Endodermal cell (in vitro differentiated cells): ENCODE results near the gene PTN. TPM values are rescaled to one million over a fixed set of nuclear protein-coding genes. Genes with fewer than 3 reads are reported as not detected.

ENCODE experiments used
- DNase-seq: peaks from one replicate; pipeline ENCODE4 v3.0.0-alpha.2; 2017
- H3K27ac ChIP-seq: 2 replicates; pipeline ENCODE4 v1.5.1; 2013; ENCODE audit warnings: mild to moderate bottlenecking, low read depth, low read length, moderate library complexity
- H3K27me3 ChIP-seq: 2 replicates; pipeline ENCODE4 v1.6.1; 2013; ENCODE audit warnings: mild to moderate bottlenecking, low read length, moderate library complexity; ENCODE audit not compliant: insufficient read depth, control insufficient read depth, poor library complexity, severe bottlenecking
- H3K36me3 ChIP-seq: 2 replicates; pipeline ENCODE4 v1.7.0; 2013; ENCODE audit warnings: mild to moderate bottlenecking, low read length, moderate library complexity; ENCODE audit not compliant: control insufficient read depth, insufficient read depth
- H3K4me1 ChIP-seq: one replicate; pipeline ENCODE4 v1.7.0; 2013; ENCODE audit warnings: low read length; ENCODE audit not compliant: control insufficient read depth, insufficient read depth
- H3K4me3 ChIP-seq: 2 replicates; pipeline ENCODE4 v1.5.1; 2013; ENCODE audit warnings: mild to moderate bottlenecking, low read length, moderate library complexity
- H3K9ac ChIP-seq: 2 replicates; pipeline ENCODE4 v1.6.1; 2013; ENCODE audit warnings: mild to moderate bottlenecking, low read length, moderate library complexity; ENCODE audit not compliant: poor library complexity, severe bottlenecking; ENCODE audit errors: extremely low read depth
- H3K9me3 ChIP-seq: 2 replicates; pipeline ENCODE4 v1.6.1; 2013; ENCODE audit warnings: mild to moderate bottlenecking, low read length, moderate library complexity; ENCODE audit not compliant: control insufficient read depth
- H3K27ac Mint-ChIP-seq: 2 replicates; pipeline ENCODE4 v1.8.0; 2020; ENCODE audit warnings: mixed read lengths
- H3K27me3 Mint-ChIP-seq: 2 replicates; pipeline ENCODE4 v1.8.0; 2021; ENCODE audit warnings: mild to moderate bottlenecking, mixed read lengths; ENCODE audit not compliant: insufficient read depth
- H3K36me3 Mint-ChIP-seq: 2 replicates; pipeline ENCODE4 v1.8.0; 2020; ENCODE audit warnings: low read depth, mixed read lengths
- H3K4me1 Mint-ChIP-seq: 2 replicates; pipeline ENCODE4 v1.8.0; 2020; ENCODE audit warnings: mixed read lengths
- H3K4me3 Mint-ChIP-seq: 2 replicates; pipeline ENCODE4 v1.8.0; 2020; ENCODE audit warnings: mild to moderate bottlenecking, moderate library complexity, mixed read lengths
- H3K9me3 Mint-ChIP-seq: 2 replicates; pipeline ENCODE4 v1.8.0; 2020; ENCODE audit warnings: mild to moderate bottlenecking, mixed read lengths
- CTCF ChIP-seq: fragments of 200-600 bp; sonication (generic); conservative IDR thresholded peaks from 2 replicates; pipeline ENCODE4 v1.5.0; 2021; ENCODE audit warnings: antibody characterized with exemption, mild to moderate bottlenecking
- WGBS, 2 experiments: methylation state at CpG; one replicate each; pipeline versions ENCODE4 v1.1.5 to v1.1.7; 2013; ENCODE audit warnings: missing lambda C conversion rate in 2 of 2, mixed read lengths in 1 of 2; ENCODE audit not compliant: insufficient coverage in 1 of 2, insufficient read length in 1 of 2; 5-methylcytosine and 5-hydroxymethylcytosine counted together
- total RNA-seq, 2 donors: library from RNA; stranded (reverse); fragmentation: NEBNext Ultra II Directional in 1 of 2; extraction: Animal tissue kit (Norgen Biotek cat#: 25700) in 1 of 2; gene quantifications; 2 replicates in 1 of 2; 3 replicates in 1 of 2; pipeline ENCODE4 v1.2.1, GENCODE V29; 2021

Gene PTN
- total RNA-seq, 2 donors from 2014 or later: 4.8 to 5.6 TPM

GRCh38 chr7:137213744-137214143 is 129.8 kb downstream of the PTN start:
- WGBS, 2 experiments: 71% methylated on average over 1 of the region's 2 CpGs; no CpG with 5 or more reads in 1 of the 2 experiments
- H3K27me3 Mint-ChIP-seq: peaks cover 6% of the 10 kb centered on the region
- Histone ChIP-seq H3K27me3 (peaks cover 8% of the 10 kb centered on the region), H3K36me3 (no peaks in the 10 kb centered on the region), H3K4me3 (no peak overlapping the region), H3K4me1 (no peaks in the 10 kb centered on the region), H3K9ac (no peak overlapping the region), H3K27ac (no peak overlapping the region), H3K9me3 (no peaks in the 10 kb centered on the region)
- H3K4me1 Mint-ChIP-seq: no peaks in the 10 kb centered on the region
- no peaks in the 10 kb centered on the region for H3K9me3 Mint-ChIP-seq
- no peak overlapping the region for H3K4me3 Mint-ChIP-seq
- TF ChIP-seq CTCF: no peak
- no peak for DNase-seq
- H3K27ac Mint-ChIP-seq: no peak overlapping the region
- no peaks in the 10 kb centered on the region for H3K36me3 Mint-ChIP-seq

- no peak for TF ChIP-seq CTCF
- H3K36me3 ChIP-seq: no peaks in the 10 kb centered on the region
- Mint-ChIP-seq H3K9me3 (peaks cover 16% of the 10 kb centered on the region), H3K27me3 (no peaks in the 10 kb centered on the region), H3K36me3 (no peaks in the 10 kb centered on the region), H3K4me3 (no peak overlapping the region), H3K4me1 (no peaks in the 10 kb centered on the region), H3K27ac (no peak overlapping the region)
- no peak for DNase-seq
- H3K27ac ChIP-seq: no peak overlapping the region
- WGBS, 2 experiments: 96 to 97% methylated on average over 3 to 4 of the region's 5 CpGs
- no peaks in the 10 kb centered on the region for H3K27me3 ChIP-seq
- H3K4me3 ChIP-seq: no peak overlapping the region
- no peak overlapping the region for H3K9ac ChIP-seq
- H3K9me3 ChIP-seq: peaks cover 5% of the 10 kb centered on the region
- no peaks in the 10 kb centered on the region for H3K4me1 ChIP-seq
Measured at GRCh38 chr7:137209151-137209817, 134.2 kb downstream of the PTN start.

GRCh38 chr7:137206770-137207169 is 136.8 kb downstream of the PTN start:
- no peak for DNase-seq
- Histone ChIP-seq H3K36me3 (no peaks in the 10 kb centered on the region), H3K9me3 (peaks cover 5% of the 10 kb centered on the region), H3K4me3 (no peak overlapping the region), H3K4me1 (no peaks in the 10 kb centered on the region), H3K27me3 (no peaks in the 10 kb centered on the region), H3K27ac (no peak overlapping the region), H3K9ac (no peak overlapping the region)
- peaks cover 16% of the 10 kb centered on the region for H3K9me3 Mint-ChIP-seq
- H3K27ac Mint-ChIP-seq: no peak overlapping the region
- H3K36me3 Mint-ChIP-seq: no peaks in the 10 kb centered on the region
- TF ChIP-seq CTCF: no peak
- no peak overlapping the region for H3K4me3 Mint-ChIP-seq
- H3K4me1 Mint-ChIP-seq: no peaks in the 10 kb centered on the region
- H3K27me3 Mint-ChIP-seq: no peaks in the 10 kb centered on the region
